Astrocyte (in vitro differentiated cells and primary cell): ENCODE results near the gene FAM174B. TPM values are rescaled to one million over a fixed set of nuclear protein-coding genes. Genes with fewer than 3 reads are reported as not detected.

Experiments used
- DNase-seq: peaks from one replicate; pipeline ENCODE4 v3.0.0-alpha.2; 2010; ENCODE audit warnings: low read depth
- FAIRE-seq: peaks from 2 replicates; lab custom pipeline; 2011; peaks lifted over from hg19 to GRCh38; lab: Jason Lieb, UNC
- H2AFZ ChIP-seq: 2 replicates; pipeline ENCODE4 v1.6.0; 2012; ENCODE audit warnings: low read depth, low read length, inconsistent platforms
- H3K27ac ChIP-seq: 2 replicates; pipeline ENCODE4 v1.5.1; 2011; ENCODE audit warnings: low read depth, low read length, inconsistent platforms
- H3K27me3 ChIP-seq: 2 replicates; pipeline ENCODE4 v1.6.0; 2011; ENCODE audit warnings: low read length, inconsistent platforms; ENCODE audit not compliant: insufficient read depth
- H3K36me3 ChIP-seq: 2 replicates; pipeline ENCODE4 v1.5.1; 2011; ENCODE audit warnings: low read length, inconsistent platforms; ENCODE audit not compliant: insufficient read depth
- H3K4me1 ChIP-seq: 2 replicates; pipeline ENCODE4 v1.5.1; 2011; ENCODE audit warnings: low read length, inconsistent platforms; ENCODE audit not compliant: insufficient read depth
- H3K4me2 ChIP-seq: 2 replicates; pipeline ENCODE4 v1.6.0; 2012; ENCODE audit warnings: low read length, inconsistent platforms
- H3K4me3 ChIP-seq: 2 replicates; pipeline ENCODE4 v1.5.1; 2011; ENCODE audit warnings: low read depth, mild to moderate bottlenecking, low read length, inconsistent platforms; ENCODE audit not compliant: insufficient read depth
- H3K79me2 ChIP-seq: 2 replicates; pipeline ENCODE4 v1.6.0; 2012; ENCODE audit warnings: mild to moderate bottlenecking, low read length, inconsistent platforms; ENCODE audit not compliant: insufficient read depth
- H3K9ac ChIP-seq: 2 replicates; pipeline ENCODE4 v1.6.0; 2012; ENCODE audit warnings: mild to moderate bottlenecking, low read length, inconsistent platforms
- H3K9me3 ChIP-seq: 2 replicates; pipeline ENCODE4 v1.5.1; 2012; ENCODE audit warnings: low read depth, mild to moderate bottlenecking, low read length, inconsistent platforms; ENCODE audit not compliant: insufficient read depth
- H4K20me1 ChIP-seq: 2 replicates; pipeline ENCODE4 v1.6.0; 2012; ENCODE audit warnings: low read length, inconsistent platforms; ENCODE audit not compliant: insufficient read depth
- H3K27ac Mint-ChIP-seq: one replicate; pipeline ENCODE4 v1.8.0; 2021; ENCODE audit warnings: mild to moderate bottlenecking, mixed read lengths; ENCODE audit not compliant: unreplicated experiment
- H3K27me3 Mint-ChIP-seq: one replicate; pipeline ENCODE4 v1.8.0; 2021; ENCODE audit warnings: low read depth, mixed read lengths; ENCODE audit not compliant: unreplicated experiment
- H3K36me3 Mint-ChIP-seq: one replicate; pipeline ENCODE4 v1.8.0; 2021; ENCODE audit warnings: low read depth, mixed read lengths; ENCODE audit not compliant: unreplicated experiment
- H3K4me1 Mint-ChIP-seq: one replicate; pipeline ENCODE4 v1.8.0; 2021; ENCODE audit warnings: low read depth, mixed read lengths; ENCODE audit not compliant: unreplicated experiment
- H3K4me3 Mint-ChIP-seq: one replicate; pipeline ENCODE4 v1.8.0; 2021; ENCODE audit warnings: mild to moderate bottlenecking, moderate library complexity, mixed read lengths; ENCODE audit not compliant: unreplicated experiment
- H3K9me3 Mint-ChIP-seq: one replicate; pipeline ENCODE4 v1.8.0; 2021; ENCODE audit warnings: mild to moderate bottlenecking, mixed read lengths; ENCODE audit not compliant: unreplicated experiment
- CTCF ChIP-seq: IDR thresholded peaks from 2 replicates; pipeline ENCODE4 v1.5.1; 2011; ENCODE audit warnings: low read depth, mild to moderate bottlenecking, inconsistent platforms, low read length, moderate library complexity; ENCODE audit not compliant: insufficient read depth
- EZH2 ChIP-seq: IDR thresholded peaks from 2 replicates; pipeline ENCODE4 v1.6.1; 2012; ENCODE audit warnings: mild to moderate bottlenecking, low read length, inconsistent platforms; ENCODE audit not compliant: insufficient read depth
- total RNA-seq: library from RNA; stranded (reverse); gene quantifications from 2 replicates; pipeline ENCODE4 v1.2.1, GENCODE V29; 2021

Gene FAM174B
- total RNA-seq, 1 donor from 2014 or later: 11.2 TPM

- no peak for DNase-seq
- Histone ChIP-seq H3K4me2 (no peak overlapping the region), H2AFZ (no peak overlapping the region), H3K9ac (no peak overlapping the region), H4K20me1 (no peaks in the 10 kb centered on the region), H3K79me2 (no peaks in the 10 kb centered on the region), H3K36me3 (no peaks in the 10 kb centered on the region), H3K4me3 (no peak overlapping the region), H3K4me1 (no peaks in the 10 kb centered on the region), H3K27ac (no peak overlapping the region), H3K27me3 (no peaks in the 10 kb centered on the region), H3K9me3 (no peaks in the 10 kb centered on the region)
- Mint-ChIP-seq H3K9me3 (peaks cover 9% of the 10 kb centered on the region), H3K27me3 (peaks cover 48% of the 10 kb centered on the region), H3K36me3 (no peaks in the 10 kb centered on the region), H3K27ac (no peak overlapping the region), H3K4me3 (no peak overlapping the region), H3K4me1 (peaks cover 6% of the 10 kb centered on the region)
- TF ChIP-seq CTCF (no peak), EZH2 (no peak)
- no peak for FAIRE-seq
Measured at GRCh38 chr15:92574566-92574965, 81.0 kb downstream of the FAM174B start.

DNA sequence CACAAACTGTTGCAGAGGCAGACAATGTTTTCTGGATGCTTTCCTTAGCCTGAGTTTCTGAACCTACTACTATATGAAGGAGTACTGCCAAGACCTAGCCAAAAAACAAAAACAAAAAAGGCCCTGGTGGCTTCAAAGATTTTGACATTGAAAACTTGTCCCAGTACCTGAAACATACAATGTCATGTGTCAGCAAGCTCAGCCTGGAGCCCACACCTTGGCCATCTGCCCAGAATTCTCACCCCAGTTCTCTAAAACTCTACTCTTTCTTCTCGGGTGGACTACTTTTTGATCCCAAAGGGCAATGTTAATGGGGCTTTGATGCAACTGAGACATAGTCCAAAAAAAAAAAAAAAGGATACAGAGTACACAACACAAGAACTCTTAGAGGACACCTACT, 81.4 kb downstream of the FAM174B start:
- peaks cover 47% of the 10 kb centered on the region for H3K27me3 Mint-ChIP-seq
- Histone ChIP-seq H3K4me2 (no peak overlapping the region), H3K4me1 (no peaks in the 10 kb centered on the region), H4K20me1 (no peaks in the 10 kb centered on the region), H3K27ac (no peak overlapping the region), H3K9me3 (no peaks in the 10 kb centered on the region), H2AFZ (no peak overlapping the region), H3K79me2 (no peaks in the 10 kb centered on the region), H3K36me3 (no peaks in the 10 kb centered on the region), H3K27me3 (no peaks in the 10 kb centered on the region), H3K4me3 (no peak overlapping the region), H3K9ac (no peak overlapping the region)
- TF ChIP-seq EZH2 (no peak), CTCF (no peak)
- H3K4me1 Mint-ChIP-seq: peaks cover 6% of the 10 kb centered on the region
- DNase-seq: no peak
- no peak overlapping the region for H3K4me3 Mint-ChIP-seq
- H3K27ac Mint-ChIP-seq: no peak overlapping the region
- FAIRE-seq: no peak
- peaks cover 9% of the 10 kb centered on the region for H3K9me3 Mint-ChIP-seq
- H3K36me3 Mint-ChIP-seq: no peaks in the 10 kb centered on the region

- Mint-ChIP-seq H3K27ac (no peak overlapping the region), H3K4me3 (no peak overlapping the region), H3K9me3 (peaks cover 11% of the 10 kb centered on the region), H3K4me1 (peaks cover 6% of the 10 kb centered on the region), H3K27me3 (peaks cover 39% of the 10 kb centered on the region), H3K36me3 (no peaks in the 10 kb centered on the region)
- no peaks in the 10 kb centered on the region for H3K4me1 ChIP-seq
- no peak overlapping the region for H2AFZ ChIP-seq
- no peaks in the 10 kb centered on the region for H3K9me3 ChIP-seq
- no peak for TF ChIP-seq CTCF
- TF ChIP-seq EZH2: no peak
- H3K4me2 ChIP-seq: no peak overlapping the region
- DNase-seq (no peak), FAIRE-seq (no peak)
- no peak overlapping the region for H3K27ac ChIP-seq
- H4K20me1 ChIP-seq: no peaks in the 10 kb centered on the region
- H3K9ac ChIP-seq: no peak overlapping the region
- no peaks in the 10 kb centered on the region for H3K79me2 ChIP-seq
- H3K4me3 ChIP-seq: no peak overlapping the region
- no peaks in the 10 kb centered on the region for H3K36me3 ChIP-seq
- H3K27me3 ChIP-seq: no peaks in the 10 kb centered on the region
Measured at GRCh38 chr15:92571824-92572223, 83.8 kb downstream of the FAM174B start.
